OCI-LY3 (cell line): ENCODE measurements around the gene KIF2A.

Experiments
- CTCF ChIP-seq: fragments of 200-600, 300-600 bp; sonication (generic); IDR thresholded peaks from 2 replicates; pipeline ENCODE4 v1.5.1; 2014; ENCODE audit warnings: antibody characterized with exemption, low read length, low read depth
- EZH2phosphoT487 ChIP-seq: fragments of 200-600 bp; shearing (Covaris generic); IDR thresholded peaks from 2 replicates; pipeline ENCODE4 v1.6.1; 2018; ENCODE audit warnings: antibody characterized with exemption, mixed run types, low read depth

GRCh38 chr5:62418462-62419076 lies 112.6 kb downstream of the KIF2A start:
- TF ChIP-seq CTCF (no peak), EZH2phosphoT487 (no peak)
